ENCODE measurements around the gene PLPPR3.
"Not testable (repeated sequence)": the region's sequence is repeated elsewhere in the genome, so short reads cannot be mapped to it uniquely, and the experiment has no call there.

The PLPPR3 gene

DNA sequence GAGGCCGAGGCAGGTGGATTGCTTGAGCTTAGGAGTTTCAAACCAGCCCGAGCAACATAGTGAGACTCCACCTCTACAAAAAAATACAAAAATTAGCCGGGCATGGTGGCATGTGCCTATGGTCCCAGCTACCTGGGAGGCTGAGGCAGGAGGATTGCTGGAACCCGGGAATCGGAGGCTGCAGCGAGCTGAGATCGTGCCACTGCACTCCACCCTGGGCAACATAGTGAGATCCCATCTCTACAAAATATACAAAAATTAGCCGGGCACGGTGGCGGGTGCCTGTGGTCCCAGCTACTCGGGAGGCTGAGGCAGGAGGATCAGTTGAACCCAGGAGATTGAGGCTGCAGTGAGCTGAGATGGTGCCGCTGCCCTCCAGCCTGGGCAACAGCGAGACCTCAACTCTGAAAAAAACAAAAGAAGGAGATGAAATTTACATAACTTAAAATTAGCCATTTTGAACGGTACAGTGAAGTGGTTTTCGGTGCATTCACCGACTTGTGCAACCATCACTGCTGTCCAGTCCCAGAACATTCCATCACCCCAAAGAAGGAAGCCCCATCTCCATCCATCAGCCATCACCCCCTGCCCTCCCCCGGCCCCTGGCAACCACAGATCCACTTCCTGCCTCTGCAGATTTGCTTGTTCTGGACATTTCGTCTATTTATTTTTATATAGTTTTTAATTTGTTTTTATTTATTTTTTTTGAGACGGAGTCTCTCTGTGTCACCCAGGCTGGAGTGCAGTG lies 4.3 kb upstream of the PLPPR3 start:
- no peak for DNase-seq (ENCODE audit: low read depth)
- TF ChIP-seq, protein P1, sequence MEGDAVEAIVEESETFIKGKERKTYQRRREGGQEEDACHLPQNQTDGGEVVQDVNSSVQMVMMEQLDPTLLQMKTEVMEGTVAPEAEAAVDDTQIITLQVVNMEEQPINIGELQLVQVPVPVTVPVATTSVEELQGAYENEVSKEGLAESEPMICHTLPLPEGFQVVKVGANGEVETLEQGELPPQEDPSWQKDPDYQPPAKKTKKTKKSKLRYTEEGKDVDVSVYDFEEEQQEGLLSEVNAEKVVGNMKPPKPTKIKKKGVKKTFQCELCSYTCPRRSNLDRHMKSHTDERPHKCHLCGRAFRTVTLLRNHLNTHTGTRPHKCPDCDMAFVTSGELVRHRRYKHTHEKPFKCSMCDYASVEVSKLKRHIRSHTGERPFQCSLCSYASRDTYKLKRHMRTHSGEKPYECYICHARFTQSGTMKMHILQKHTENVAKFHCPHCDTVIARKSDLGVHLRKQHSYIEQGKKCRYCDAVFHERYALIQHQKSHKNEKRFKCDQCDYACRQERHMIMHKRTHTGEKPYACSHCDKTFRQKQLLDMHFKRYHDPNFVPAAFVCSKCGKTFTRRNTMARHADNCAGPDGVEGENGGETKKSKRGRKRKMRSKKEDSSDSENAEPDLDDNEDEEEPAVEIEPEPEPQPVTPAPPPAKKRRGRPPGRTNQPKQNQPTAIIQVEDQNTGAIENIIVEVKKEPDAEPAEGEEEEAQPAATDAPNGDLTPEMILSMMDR (conservative IDR thresholded peaks at IDR 0.05; ENCODE audit: low read depth, low read length), result no peak
- H3K4me3 ChIP-seq (ENCODE audit: low read length), result no peak overlapping the region

DNA sequence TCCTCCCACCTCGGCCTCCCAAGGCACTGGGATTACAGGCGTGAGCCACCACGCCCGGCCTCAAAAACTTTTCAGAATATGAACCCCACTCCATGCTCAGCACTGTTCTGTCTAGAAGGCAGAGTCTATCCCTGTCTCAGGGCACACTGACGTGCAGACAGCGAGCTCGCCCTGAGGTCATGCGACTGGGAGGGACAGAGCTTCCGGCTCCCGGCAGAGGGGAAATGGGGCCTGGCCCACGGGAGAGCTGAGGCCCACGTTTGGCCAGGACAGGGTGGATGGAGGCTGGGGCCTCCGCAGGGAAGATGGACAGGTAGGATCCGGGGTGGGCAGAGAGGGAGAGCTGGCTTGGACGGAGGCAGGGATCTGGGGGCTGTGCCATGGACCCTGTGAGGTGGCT lies 3.1 kb upstream of the PLPPR3 start:
- H3K4me3 ChIP-seq (ENCODE audit: low read length), result no peak overlapping the region
- TF ChIP-seq, protein P1 (conservative IDR thresholded peaks at IDR 0.05; ENCODE audit: low read depth, low read length), result no peak

DNA sequence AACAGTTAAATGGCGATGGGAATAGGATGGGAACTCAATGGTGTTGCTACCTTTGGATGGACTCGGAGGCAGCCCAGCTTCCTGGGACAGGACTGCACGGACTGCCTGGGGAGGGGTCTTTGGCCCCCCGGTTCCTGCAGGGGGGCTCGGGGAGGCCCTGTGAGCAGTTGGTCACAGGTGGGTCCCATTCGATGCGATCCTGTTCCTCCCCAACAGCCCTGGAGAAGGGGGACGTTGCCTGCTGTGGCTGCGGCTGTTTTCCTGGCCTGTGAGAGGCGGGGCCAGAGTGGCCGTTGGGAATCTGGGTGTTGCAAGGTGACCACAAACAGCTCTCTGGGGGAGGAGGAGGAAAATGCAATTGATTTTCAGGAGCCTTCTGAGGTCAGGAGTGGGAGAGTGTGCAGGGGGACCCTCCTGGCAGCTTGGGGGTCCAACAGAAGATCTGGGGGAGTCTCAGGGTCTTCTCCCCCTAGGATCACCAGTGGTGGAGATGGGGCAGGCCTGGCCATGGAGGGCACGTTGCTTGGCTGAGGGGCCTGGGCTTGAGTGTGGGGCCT lies 1.9 kb upstream of the PLPPR3 start:
- no peak overlapping the region for H3K4me3 ChIP-seq (ENCODE audit: low read length)
- TF ChIP-seq, protein P1 (conservative IDR thresholded peaks at IDR 0.05; ENCODE audit: low read depth, low read length), result no peak
- DNase-seq (ENCODE audit: low read depth), result no peak

More for the DNA sequence above, 3.1 kb upstream of the PLPPR3 start:
- no peak for DNase-seq (ENCODE audit: low read depth)

DNA sequence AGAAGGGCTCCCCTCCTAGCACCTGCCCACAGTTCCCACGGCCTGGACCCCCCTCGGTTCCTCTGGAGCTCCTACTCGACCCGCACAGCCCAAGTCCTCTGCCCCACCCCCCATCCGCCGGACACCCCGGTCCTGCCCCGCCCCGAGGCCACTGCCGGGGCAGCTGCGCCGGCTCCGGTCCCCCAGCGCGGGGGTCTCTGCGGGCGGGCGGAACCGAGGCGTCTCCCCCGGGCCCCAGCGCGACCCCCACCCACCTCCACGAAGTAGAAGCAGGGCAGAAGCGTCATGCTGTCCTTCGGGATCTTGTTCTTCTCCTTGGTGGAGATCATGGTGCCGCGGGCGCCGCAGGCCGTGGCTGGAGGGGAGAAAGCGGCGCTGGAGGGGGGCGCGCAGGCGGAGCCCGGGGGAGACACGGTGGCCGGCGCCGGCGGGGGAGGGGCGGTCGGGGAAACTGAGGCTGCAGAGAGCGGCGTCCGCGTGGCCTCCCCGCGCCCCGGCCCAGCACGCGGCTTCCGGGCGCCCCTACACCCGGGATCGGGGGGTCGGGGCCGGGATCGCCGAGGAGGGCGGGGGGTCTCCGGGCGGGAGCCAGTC lies 427 bp downstream of the PLPPR3 start:
- peak overlapping the region; percentile 24 for H3K4me3 ChIP-seq (ENCODE audit: low read length)
- TF ChIP-seq, protein P1 (conservative IDR thresholded peaks at IDR 0.05; ENCODE audit: low read depth, low read length), result no peak
- DNase-seq (ENCODE audit: low read depth), result no peak

DNA sequence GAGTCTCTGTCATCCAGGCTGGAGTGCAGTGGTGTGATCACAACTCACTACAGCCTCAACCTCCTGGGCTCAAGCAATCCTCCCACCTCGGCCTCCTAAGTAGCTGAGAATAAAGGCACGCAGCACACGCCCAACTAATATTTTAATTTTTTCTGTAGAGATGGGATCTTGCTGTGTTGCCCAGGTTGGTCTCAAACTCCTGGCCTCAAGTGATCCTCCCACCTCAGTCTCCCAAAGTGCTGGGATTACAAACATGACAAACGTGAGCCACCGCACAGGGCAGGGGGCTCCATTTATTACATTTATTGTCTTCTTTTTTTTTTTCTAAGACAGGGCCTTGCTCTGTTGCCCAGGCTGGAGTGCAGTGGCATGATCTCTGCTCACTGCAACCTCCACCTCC lies 1.5 kb downstream of the PLPPR3 start:
- not testable (repeated sequence) for DNase-seq (ENCODE audit: low read depth); H3K4me3 ChIP-seq (ENCODE audit: low read length)

DNA sequence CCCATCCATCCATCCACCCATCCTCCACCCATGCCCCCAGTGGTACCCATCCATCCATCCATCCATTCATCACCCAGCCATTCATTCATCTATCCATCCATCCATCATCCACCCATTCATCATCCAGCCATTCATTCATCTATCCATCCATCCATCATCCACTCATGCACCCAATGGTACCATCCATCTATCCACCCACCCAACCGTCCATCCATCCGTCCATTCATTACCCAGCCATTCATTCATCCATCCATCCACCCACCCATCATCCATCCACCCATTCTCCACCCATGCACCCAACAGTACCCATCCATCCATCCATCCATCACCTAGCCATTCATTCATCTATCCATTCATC lies 5.3 kb downstream of the PLPPR3 start:
- no peak overlapping the region for H3K4me3 ChIP-seq (ENCODE audit: low read length)
- no peak for DNase-seq (ENCODE audit: low read depth)
- TF ChIP-seq, protein P1 (conservative IDR thresholded peaks at IDR 0.05; ENCODE audit: low read depth, low read length), result no peak

DNA sequence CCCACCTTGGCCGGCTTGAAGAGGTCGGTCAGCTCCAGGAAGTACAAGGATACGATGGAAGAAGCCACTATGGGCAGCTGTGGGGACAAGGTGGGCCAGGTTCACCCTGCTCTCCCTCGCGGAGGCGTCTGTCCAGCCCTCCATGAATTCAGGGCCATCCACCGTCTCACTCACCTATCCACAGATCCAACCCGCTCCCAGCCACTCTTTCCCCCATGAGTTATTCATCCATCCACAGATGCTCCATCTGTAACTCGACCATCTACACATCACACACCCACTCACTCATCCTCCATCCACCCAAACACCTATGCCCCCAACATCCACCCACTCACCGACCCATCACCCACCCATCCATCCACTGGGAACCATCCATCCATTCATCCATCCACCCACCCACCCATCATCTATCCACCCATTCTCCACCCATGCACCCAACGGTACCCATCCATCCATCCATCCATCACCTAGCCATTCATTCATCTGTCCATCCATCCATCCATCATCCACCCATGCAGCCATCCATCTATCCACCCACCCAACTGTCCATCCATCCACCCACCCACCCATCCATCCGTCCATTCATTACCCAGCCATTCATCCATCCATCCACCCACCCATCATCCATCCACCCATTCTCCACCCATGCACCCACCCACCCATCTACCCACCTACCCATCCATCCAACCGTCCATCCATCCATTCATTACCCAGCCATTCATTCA lies 5.8 kb downstream of the PLPPR3 start:
- no peak for DNase-seq (ENCODE audit: low read depth)
- H3K4me3 ChIP-seq (ENCODE audit: low read length), result no peak overlapping the region
- TF ChIP-seq, protein P1 (conservative IDR thresholded peaks at IDR 0.05; ENCODE audit: low read depth, low read length), result no peak
